ENCODE data around the gene NFKB1.

NFKB1 gene

DNA sequence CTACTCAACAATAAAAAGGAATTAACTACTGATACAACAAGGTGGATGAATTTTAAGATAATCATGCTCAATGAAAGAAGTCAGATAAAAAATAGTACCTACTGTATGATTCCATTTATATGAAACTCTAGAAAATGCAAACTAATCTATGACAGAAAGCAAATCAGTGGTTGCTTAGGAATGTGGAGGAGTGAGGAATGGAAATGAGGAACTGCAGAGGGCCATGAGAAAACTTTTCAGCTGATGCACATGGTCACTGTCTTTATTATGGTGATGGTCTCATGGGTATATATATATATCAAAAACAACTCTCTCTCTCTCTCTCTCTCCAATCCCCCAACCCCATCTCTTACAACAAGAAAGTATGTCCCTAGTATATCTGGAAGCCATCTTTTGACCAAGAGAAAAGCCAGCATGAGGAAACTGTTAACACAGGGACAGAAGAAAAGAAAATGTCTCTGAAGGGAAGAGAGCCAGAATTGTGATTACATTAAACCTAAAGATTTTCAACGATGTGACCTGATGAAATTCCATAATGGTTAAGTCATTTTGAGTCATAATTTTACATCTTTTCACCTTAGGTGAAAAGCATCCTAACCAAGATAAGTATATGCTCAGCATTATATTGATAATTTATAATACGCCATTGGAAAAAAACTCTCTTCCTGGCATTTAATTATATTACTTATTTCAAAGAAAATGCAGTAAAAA is 8.5 kb upstream of the NFKB1 start:
- Histone ChIP-seq H2AK5ac (ENCODE audit: low read length) (no peak overlapping the region), H2BK120ac (ENCODE audit: insufficient read depth, low read length, poor library complexity) (no peak overlapping the region), H2BK12ac (ENCODE audit: low read length) (no peak overlapping the region), H3K79me2 (ENCODE audit: control insufficient read depth, insufficient read depth, low read length, poor library complexity) (no peaks in the 10 kb centered on the region), H4K91ac (ENCODE audit: low read depth, low read length) (no peak overlapping the region), H3K4ac (ENCODE audit: low read depth, low read length) (no peak overlapping the region), H3K23ac (ENCODE audit: low read length) (no peak overlapping the region), H3K36me3 (ENCODE audit: control insufficient read depth in 1 of 2, insufficient read depth in 2 of 2, low read length in 2 of 2) (no peaks in the 10 kb centered on the region), H4K8ac (ENCODE audit: low read depth, low read length) (no peak overlapping the region), H3K9ac (ENCODE audit: low read length) (no peak overlapping the region), H3K27ac (ENCODE audit: low read depth, low read length) (no peak overlapping the region), H3K18ac (ENCODE audit: low read length) (no peak overlapping the region), H3K27me3 (ENCODE audit: insufficient read depth, low read length) (no peaks in the 10 kb centered on the region), H3K4me2 (ENCODE audit: low read length) (no peak overlapping the region), H3K9me3 (ENCODE audit: insufficient read depth, low read depth, low read length) (no peaks in the 10 kb centered on the region), H4K12ac (ENCODE audit: low read depth, low read length) (no peak overlapping the region), H3K79me1 (ENCODE audit: low read length) (no peaks in the 10 kb centered on the region), H3K4me3 (ENCODE audit: low read depth, low read length) (no peak overlapping the region), H2BK5ac (ENCODE audit: low read depth, low read length, poor library complexity) (no peak overlapping the region), H3K14ac (ENCODE audit: low read length) (no peak overlapping the region), H2AFZ (ENCODE audit: insufficient read depth, low read length, poor library complexity) (no peak overlapping the region), H3K4me1 (ENCODE audit: control insufficient read depth in 1 of 2, insufficient read depth in 2 of 2, low read length in 2 of 2) (peaks cover 0 to 5% of the 10 kb centered on the region in 2 experiments)
- WGBS (ENCODE audit: extremely low coverage, insufficient coverage, insufficient read length) = no CpG with 5 or more reads among the region's 2 CpGs
- DNase-seq = peak in 1 of 2 donors; percentile 50

DNA sequence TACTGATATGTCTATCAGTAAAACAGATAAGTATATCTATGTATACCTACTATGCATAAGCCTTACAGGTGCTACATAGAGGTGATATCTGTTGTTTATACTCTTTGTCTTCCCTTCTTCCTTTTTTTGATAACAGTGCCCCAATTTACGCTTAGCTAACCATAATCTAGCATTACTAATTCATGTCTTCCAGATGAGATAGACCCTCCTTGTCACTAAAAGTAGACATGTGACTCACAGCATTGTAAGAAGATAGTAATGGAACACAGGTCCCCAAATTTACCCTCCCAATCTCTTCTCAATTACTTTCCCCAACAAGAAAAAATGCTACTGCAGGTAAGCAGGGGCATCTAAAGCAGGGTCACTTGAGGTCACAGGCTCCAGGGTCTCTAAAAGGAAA is 7.9 kb upstream of the NFKB1 start:
- no CpG with 5 or more reads among the region's 1 CpG for WGBS (ENCODE audit: extremely low coverage, insufficient coverage, insufficient read length)
- Histone ChIP-seq H2BK120ac (ENCODE audit: insufficient read depth, low read length, poor library complexity) (no peak overlapping the region), H3K4me1 (ENCODE audit: control insufficient read depth in 1 of 2, insufficient read depth in 2 of 2, low read length in 2 of 2) (peaks cover 0 to 5% of the 10 kb centered on the region in 2 experiments), H4K91ac (ENCODE audit: low read depth, low read length) (no peak overlapping the region), H3K4me2 (ENCODE audit: low read length) (no peak overlapping the region), H3K36me3 (ENCODE audit: control insufficient read depth in 1 of 2, insufficient read depth in 2 of 2, low read length in 2 of 2) (no peaks in the 10 kb centered on the region), H3K27ac (ENCODE audit: low read depth, low read length) (no peak overlapping the region), H4K12ac (ENCODE audit: low read depth, low read length) (no peak overlapping the region), H3K14ac (ENCODE audit: low read length) (no peak overlapping the region), H2AK5ac (ENCODE audit: low read length) (no peak overlapping the region), H3K9ac (ENCODE audit: low read length) (no peak overlapping the region), H3K23ac (ENCODE audit: low read length) (no peak overlapping the region), H4K8ac (ENCODE audit: low read depth, low read length) (no peak overlapping the region), H3K27me3 (ENCODE audit: insufficient read depth, low read length) (no peaks in the 10 kb centered on the region), H3K4ac (ENCODE audit: low read depth, low read length) (no peak overlapping the region), H2BK12ac (ENCODE audit: low read length) (no peak overlapping the region), H2AFZ (ENCODE audit: insufficient read depth, low read length, poor library complexity) (no peak overlapping the region), H3K79me2 (ENCODE audit: control insufficient read depth, insufficient read depth, low read length, poor library complexity) (no peaks in the 10 kb centered on the region), H3K79me1 (ENCODE audit: low read length) (no peaks in the 10 kb centered on the region), H2BK5ac (ENCODE audit: low read depth, low read length, poor library complexity) (no peak overlapping the region), H3K9me3 (ENCODE audit: insufficient read depth, low read depth, low read length) (no peaks in the 10 kb centered on the region), H3K18ac (ENCODE audit: low read length) (no peak overlapping the region), H3K4me3 (ENCODE audit: low read depth, low read length) (no peak overlapping the region)
- DNase-seq = no peak

DNA sequence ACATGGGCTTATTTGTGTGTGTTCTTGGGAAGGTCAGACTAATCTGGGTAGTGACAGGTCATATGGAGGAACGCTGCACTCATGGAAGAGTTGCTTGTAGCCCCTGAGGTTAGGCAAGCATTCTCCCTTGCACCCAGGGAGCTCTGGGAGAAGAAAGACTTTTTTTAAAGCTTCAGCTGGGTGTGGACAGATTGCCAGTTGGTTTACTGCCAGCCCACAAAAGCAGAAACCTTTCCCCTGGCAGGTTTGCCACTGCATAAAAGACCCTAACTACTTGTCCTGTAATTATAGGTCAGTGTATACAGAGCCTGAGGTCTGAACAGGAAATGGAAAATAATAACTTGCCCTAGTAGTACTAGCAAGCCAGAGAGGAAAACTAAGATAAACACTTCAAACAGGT is 7.4 kb upstream of the NFKB1 start:
- Histone ChIP-seq H4K8ac (ENCODE audit: low read depth, low read length) (no peak overlapping the region), H4K12ac (ENCODE audit: low read depth, low read length) (no peak overlapping the region)

DNA sequence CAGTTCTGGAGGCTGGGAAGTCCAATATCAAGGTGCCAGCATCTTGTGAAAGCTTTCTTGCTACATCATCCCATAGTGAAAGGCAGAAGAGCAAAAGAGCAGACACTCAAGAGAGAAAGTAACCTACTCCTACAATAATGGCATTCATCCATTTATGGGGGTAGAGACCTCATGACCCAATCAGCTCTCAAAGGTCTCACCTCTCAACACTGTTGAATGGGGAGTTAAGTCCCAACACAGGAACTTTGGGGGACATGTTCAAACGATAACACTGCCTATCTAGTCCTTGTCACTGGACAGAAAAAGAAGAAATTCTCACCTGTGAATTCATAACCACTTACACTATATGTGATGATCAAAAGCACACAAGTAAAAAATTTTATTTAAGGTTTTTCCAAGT is 6.6 kb upstream of the NFKB1 start:
- Histone ChIP-seq H3K79me2 (ENCODE audit: control insufficient read depth, insufficient read depth, low read length, poor library complexity) (no peaks in the 10 kb centered on the region), H2AFZ (ENCODE audit: insufficient read depth, low read length, poor library complexity) (no peak overlapping the region), H3K9ac (ENCODE audit: low read length) (no peak overlapping the region), H3K27ac (ENCODE audit: low read depth, low read length) (no peak overlapping the region), H3K9me3 (ENCODE audit: insufficient read depth, low read depth, low read length) (no peaks in the 10 kb centered on the region), H2AK5ac (ENCODE audit: low read length) (no peak overlapping the region), H3K36me3 (ENCODE audit: control insufficient read depth in 1 of 2, insufficient read depth in 2 of 2, low read length in 2 of 2) (no peaks in the 10 kb centered on the region), H3K14ac (ENCODE audit: low read length) (no peak overlapping the region), H2BK5ac (ENCODE audit: low read depth, low read length, poor library complexity) (no peak overlapping the region), H2BK120ac (ENCODE audit: insufficient read depth, low read length, poor library complexity) (no peak overlapping the region), H3K18ac (ENCODE audit: low read length) (no peak overlapping the region), H3K4ac (ENCODE audit: low read depth, low read length) (no peak overlapping the region), H3K4me3 (ENCODE audit: low read depth, low read length) (no peak overlapping the region), H3K4me2 (ENCODE audit: low read length) (no peak overlapping the region), H3K4me1 (ENCODE audit: control insufficient read depth in 1 of 2, insufficient read depth in 2 of 2, low read length in 2 of 2) (peaks cover 0 to 5% of the 10 kb centered on the region in 2 experiments), H4K91ac (ENCODE audit: low read depth, low read length) (no peak overlapping the region), H2BK12ac (ENCODE audit: low read length) (no peak overlapping the region), H4K12ac (ENCODE audit: low read depth, low read length) (no peak overlapping the region), H3K27me3 (ENCODE audit: insufficient read depth, low read length) (no peaks in the 10 kb centered on the region), H3K23ac (ENCODE audit: low read length) (no peak overlapping the region), H3K79me1 (ENCODE audit: low read length) (no peaks in the 10 kb centered on the region), H4K8ac (ENCODE audit: low read depth, low read length) (no peak overlapping the region)
- WGBS (ENCODE audit: extremely low coverage, insufficient coverage, insufficient read length) = no CpG with 5 or more reads among the region's 1 CpG
- no peak for DNase-seq

More for the DNA sequence above, 7.4 kb upstream of the NFKB1 start:
- DNase-seq = no peak
- no peak overlapping the region for H3K4me3 ChIP-seq (ENCODE audit: low read depth, low read length)
- H3K27ac ChIP-seq (ENCODE audit: low read depth, low read length) = no peak overlapping the region
- H3K79me2 ChIP-seq (ENCODE audit: control insufficient read depth, insufficient read depth, low read length, poor library complexity) = no peaks in the 10 kb centered on the region
- no peak overlapping the region for H2BK12ac ChIP-seq (ENCODE audit: low read length)
- no peaks in the 10 kb centered on the region for H3K79me1 ChIP-seq (ENCODE audit: low read length)
- H4K91ac ChIP-seq (ENCODE audit: low read depth, low read length) = no peak overlapping the region
- no peak overlapping the region for H2AFZ ChIP-seq (ENCODE audit: insufficient read depth, low read length, poor library complexity)
- H2AK5ac ChIP-seq (ENCODE audit: low read length) = no peak overlapping the region
- H3K4ac ChIP-seq (ENCODE audit: low read depth, low read length) = no peak overlapping the region
- H3K4me2 ChIP-seq (ENCODE audit: low read length) = no peak overlapping the region
- no CpG with 5 or more reads among the region's 1 CpG for WGBS (ENCODE audit: extremely low coverage, insufficient coverage, insufficient read length)
- no peak overlapping the region for H2BK120ac ChIP-seq (ENCODE audit: insufficient read depth, low read length, poor library complexity)
- H3K4me1 ChIP-seq (ENCODE audit: control insufficient read depth in 1 of 2, insufficient read depth in 2 of 2, low read length in 2 of 2) = peaks cover 0 to 5% of the 10 kb centered on the region in 2 experiments
- no peak overlapping the region for H3K14ac ChIP-seq (ENCODE audit: low read length)
- no peaks in the 10 kb centered on the region for H3K27me3 ChIP-seq (ENCODE audit: insufficient read depth, low read length)
- H3K36me3 ChIP-seq (ENCODE audit: control insufficient read depth in 1 of 2, insufficient read depth in 2 of 2, low read length in 2 of 2) = no peaks in the 10 kb centered on the region
- H2BK5ac ChIP-seq (ENCODE audit: low read depth, low read length, poor library complexity) = no peak overlapping the region
- no peaks in the 10 kb centered on the region for H3K9me3 ChIP-seq (ENCODE audit: insufficient read depth, low read depth, low read length)
- no peak overlapping the region for H3K23ac ChIP-seq (ENCODE audit: low read length)
- no peak overlapping the region for H3K9ac ChIP-seq (ENCODE audit: low read length)
- H3K18ac ChIP-seq (ENCODE audit: low read length) = no peak overlapping the region
